MM.1S (cell line): Measurements from ENCODE around the gene ANKS1B.

Experiments
- DNase-seq: peaks from one replicate; pipeline ENCODE4 v3.0.0-alpha.2; 2015
- H2AFZ ChIP-seq: fragments of 300-600 bp; sonication (generic); 2 replicates; pipeline ENCODE4 v1.6.0; 2016; ENCODE audit warnings: antibody characterized with exemption, low read length
- H3F3A ChIP-seq: fragments of 300-600 bp; sonication (generic); 2 replicates; pipeline ENCODE4 v1.6.1; 2016; ENCODE audit warnings: mild to moderate bottlenecking, antibody characterized with exemption, low read length, moderate library complexity, mixed read lengths; ENCODE audit not compliant: insufficient read depth
- H3K27ac ChIP-seq: fragments of 300-600 bp; sonication (generic); 2 replicates; pipeline ENCODE4 v1.5.1; 2016; ENCODE audit warnings: mild to moderate bottlenecking, low read length
- H3K27me3 ChIP-seq: fragments of 300-600 bp; sonication (generic); replicated peaks from 2 replicates; pipeline ENCODE4 v1.6.0; 2016; ENCODE audit warnings: low read length; ENCODE audit not compliant: insufficient read depth
- H3K36me3 ChIP-seq: fragments of 300-600 bp; sonication (generic); replicated peaks from 2 replicates; pipeline ENCODE4 v1.6.1; 2016; ENCODE audit warnings: mild to moderate bottlenecking, low read length, mixed read lengths; ENCODE audit not compliant: insufficient read depth
- H3K4me1 ChIP-seq: fragments of 300-600 bp; sonication (generic); 2 replicates; pipeline ENCODE4 v1.6.1; 2016; ENCODE audit warnings: low read length, mixed read lengths
- H3K4me2 ChIP-seq: fragments of 300-600 bp; sonication (generic); 2 replicates; pipeline ENCODE4 v1.6.0; 2016; ENCODE audit warnings: low read depth, low read length
- H3K4me3 ChIP-seq: fragments of 300-600 bp; sonication (generic); 2 replicates; pipeline ENCODE4 v1.5.1; 2016; ENCODE audit warnings: low read length, mixed read lengths
- H3K79me2 ChIP-seq: fragments of 300-600 bp; sonication (generic); 2 replicates; pipeline ENCODE4 v1.6.1; 2016; ENCODE audit warnings: mixed run types, low read length, mixed read lengths
- H3K9ac ChIP-seq: fragments of 300-600 bp; sonication (generic); 2 replicates; pipeline ENCODE4 v1.6.1; 2016; ENCODE audit warnings: low read length, mixed read lengths
- H3K9me2 ChIP-seq: fragments of 300-600 bp; sonication (generic); replicated peaks from 2 replicates; pipeline ENCODE4 v1.6.1; 2016; ENCODE audit warnings: mild to moderate bottlenecking, low read length, mixed read lengths; ENCODE audit not compliant: insufficient read depth
- H3K9me3 ChIP-seq: fragments of 300-600 bp; sonication (generic); replicated peaks from 2 replicates; pipeline ENCODE4 v1.6.1; 2016; ENCODE audit warnings: mild to moderate bottlenecking, low read length, mixed read lengths; ENCODE audit not compliant: insufficient read depth
- H4K20me1 ChIP-seq: fragments of 300-600 bp; sonication (generic); 2 replicates; pipeline ENCODE4 v1.6.1; 2016; ENCODE audit warnings: mild to moderate bottlenecking, low read length, moderate library complexity, mixed read lengths; ENCODE audit not compliant: insufficient read depth
- CTCF ChIP-seq: fragments of 300-600 bp; sonication (generic); IDR thresholded peaks from 2 replicates; pipeline ENCODE4 v1.5.1; 2016; ENCODE audit warnings: antibody characterized with exemption, low read length, mixed read lengths
- EZH2 ChIP-seq: fragments of 300-600 bp; sonication (generic); optimal IDR thresholded peaks from 2 replicates; pipeline ENCODE3; 2017; ENCODE audit warnings: low read depth, mild to moderate bottlenecking, antibody characterized with exemption, low read length, mixed read lengths
- EZH2phosphoT487 ChIP-seq: fragments of 300-600 bp; sonication (generic); IDR thresholded peaks from 2 replicates; pipeline ENCODE4 v1.6.1; 2018; ENCODE audit warnings: antibody characterized with exemption, low read length

Gene ANKS1B

GRCh38 chr12:99343960-99344359 lies 640.8 kb downstream of the ANKS1B start:
- Histone ChIP-seq H2AFZ (no peak overlapping the region), H3K4me3 (no peak overlapping the region), H3K27ac (no peak overlapping the region), H3K27me3 (no peaks in the 10 kb centered on the region), H3F3A (no peaks in the 10 kb centered on the region), H3K4me2 (no peak overlapping the region), H3K79me2 (no peaks in the 10 kb centered on the region), H3K9me3 (no peaks in the 10 kb centered on the region), H3K9me2 (no peaks in the 10 kb centered on the region), H3K9ac (no peak overlapping the region), H4K20me1 (no peaks in the 10 kb centered on the region), H3K4me1 (no peaks in the 10 kb centered on the region), H3K36me3 (no peaks in the 10 kb centered on the region)
- DNase-seq: no peak
- TF ChIP-seq EZH2phosphoT487: no peak
- no peak for TF ChIP-seq EZH2

DNA sequence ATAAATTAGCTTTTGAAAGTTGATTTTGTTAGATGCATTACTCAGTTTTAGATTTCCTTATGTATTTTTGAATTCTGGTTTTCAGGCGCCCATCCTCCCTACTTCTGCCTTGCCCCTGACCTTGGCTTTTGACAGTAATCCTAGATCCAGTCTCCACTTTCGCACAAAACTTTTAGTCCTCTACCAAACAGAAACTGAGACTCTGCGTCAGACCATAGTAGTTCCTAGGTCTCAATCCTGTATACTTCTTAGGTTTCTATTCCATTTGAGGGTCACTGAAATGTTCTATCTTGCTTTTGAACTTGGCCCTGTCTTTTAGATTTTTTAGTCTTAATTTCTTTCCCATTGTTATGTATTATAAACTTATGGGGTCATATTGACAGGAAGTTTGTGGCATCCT lies 645.1 kb downstream of the ANKS1B start:
- Histone ChIP-seq H3F3A (no peaks in the 10 kb centered on the region), H3K9me2 (no peaks in the 10 kb centered on the region), H3K4me1 (no peaks in the 10 kb centered on the region), H3K27me3 (no peaks in the 10 kb centered on the region), H3K79me2 (no peaks in the 10 kb centered on the region), H2AFZ (no peak overlapping the region), H3K4me2 (no peak overlapping the region), H3K9ac (no peak overlapping the region), H3K9me3 (no peaks in the 10 kb centered on the region), H3K4me3 (no peak overlapping the region), H4K20me1 (no peaks in the 10 kb centered on the region), H3K36me3 (no peaks in the 10 kb centered on the region), H3K27ac (no peak overlapping the region)
- peak; percentile 46 for DNase-seq
- TF ChIP-seq CTCF: no peak
- TF ChIP-seq EZH2phosphoT487: no peak
- TF ChIP-seq EZH2: no peak

GRCh38 chr12:99334285-99335056 lies 650.3 kb downstream of the ANKS1B start:
- Histone ChIP-seq H3K9me2 (no peaks in the 10 kb centered on the region), H3K27me3 (no peaks in the 10 kb centered on the region), H3K4me2 (peak overlapping the region; percentile 29; the same call in 1 of the 2 replicates), H3K4me3 (no peak overlapping the region), H3K27ac (no peak overlapping the region), H3K79me2 (no peaks in the 10 kb centered on the region), H4K20me1 (no peaks in the 10 kb centered on the region), H2AFZ (no peak overlapping the region), H3K4me1 (peaks cover 17% of the 10 kb centered on the region), H3K9me3 (no peaks in the 10 kb centered on the region), H3F3A (peaks cover 10% of the 10 kb centered on the region), H3K9ac (no peak overlapping the region), H3K36me3 (no peaks in the 10 kb centered on the region)
- DNase-seq: no peak
- TF ChIP-seq EZH2phosphoT487 (no peak), CTCF (no peak), EZH2 (no peak)
